Measurements from ENCODE around the gene CNN1. TPM values are rescaled to one million over a fixed set of nuclear protein-coding genes. Genes with fewer than 3 reads are reported as not detected.

The CNN1 gene
- total and polyA plus RNA-seq, 2 of the 13 experiments (the other 11 are each of a cell fraction or from before 2014, with no cell fraction given): 0.70 to 1.1 TPM

DNA sequence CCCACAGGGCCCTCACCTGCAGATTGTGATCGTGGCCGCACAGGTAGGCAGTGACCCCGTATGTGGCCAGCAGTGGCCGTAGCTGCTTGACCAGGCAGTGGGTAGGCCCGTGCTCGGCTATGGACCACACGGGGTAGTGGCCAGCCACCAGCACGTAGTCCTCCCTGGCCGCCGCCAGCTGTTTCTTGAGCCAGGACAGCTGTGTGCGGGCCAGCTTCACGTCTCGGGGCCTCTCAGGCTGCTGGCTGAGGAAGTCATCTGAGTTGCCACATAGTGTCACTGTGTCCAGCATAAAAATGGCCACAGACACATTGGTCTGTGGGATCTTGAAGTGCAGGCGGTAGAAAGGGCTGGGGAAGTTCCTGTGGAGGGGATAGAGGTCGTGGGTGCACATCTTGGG lies 37.6 kb downstream of the CNN1 start:
- Histone ChIP-seq H3K4me1 (ENCODE audit: insufficient read depth, low read length) (peaks cover 17% of the 10 kb centered on the region), H3K9ac (ENCODE audit: insufficient read depth, low read depth, low read length) (no peak overlapping the region), H3K4me3 (replicated peaks in 1 of 3; ENCODE audit: insufficient read depth in 1 of 3, low read depth in 2 of 3, low read length in 3 of 3) (no peak overlapping the region), H2AFZ (ENCODE audit: low read length) (no peak overlapping the region), H3K9me3 (ENCODE audit: low read length) (no peaks in the 10 kb centered on the region), H3K79me2 (ENCODE audit: insufficient read depth, low read length) (no peaks in the 10 kb centered on the region), H3K27me3 (ENCODE audit: control insufficient read depth in 1 of 2, insufficient read depth in 2 of 2, low read length in 2 of 2) (no peaks in the 10 kb centered on the region), H3K36me3 (replicated peaks in 1 of 2; ENCODE audit: control insufficient read depth in 1 of 2, insufficient read depth in 2 of 2, low read length in 2 of 2) (no peaks in the 10 kb centered on the region), H3K27ac (ENCODE audit: extremely low read length, insufficient read depth, low read length) (no peak overlapping the region), H4K20me1 (ENCODE audit: insufficient read depth, low read length) (no peaks in the 10 kb centered on the region), H3K4me2 (ENCODE audit: low read depth, low read length) (no peak overlapping the region)
- TF ChIP-seq NFE2L2 (IDR thresholded peaks at IDR 0.05; ENCODE audit: low read length): no peak
- no peak for TF ChIP-seq ZNF432 (CRISPR knock-in tag; IDR thresholded peaks at IDR 0.05; ENCODE audit: borderline replicate concordance)
- no peak for TF ChIP-seq ISX (CRISPR knock-in tag; conservative IDR thresholded peaks at IDR 0.05)
- TF ChIP-seq ISL2 (CRISPR knock-in tag; IDR thresholded peaks at IDR 0.05): no peak
- TF ChIP-seq RARG (CRISPR knock-in tag; IDR thresholded peaks at IDR 0.05; ENCODE audit: low read depth): no peak
- TF ChIP-seq, protein P1, sequence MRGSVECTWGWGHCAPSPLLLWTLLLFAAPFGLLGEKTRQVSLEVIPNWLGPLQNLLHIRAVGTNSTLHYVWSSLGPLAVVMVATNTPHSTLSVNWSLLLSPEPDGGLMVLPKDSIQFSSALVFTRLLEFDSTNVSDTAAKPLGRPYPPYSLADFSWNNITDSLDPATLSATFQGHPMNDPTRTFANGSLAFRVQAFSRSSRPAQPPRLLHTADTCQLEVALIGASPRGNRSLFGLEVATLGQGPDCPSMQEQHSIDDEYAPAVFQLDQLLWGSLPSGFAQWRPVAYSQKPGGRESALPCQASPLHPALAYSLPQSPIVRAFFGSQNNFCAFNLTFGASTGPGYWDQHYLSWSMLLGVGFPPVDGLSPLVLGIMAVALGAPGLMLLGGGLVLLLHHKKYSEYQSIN (CRISPR knock-in tag; IDR thresholded peaks at IDR 0.05; ENCODE audit: borderline replicate concordance): no peak
- TF ChIP-seq ZNF749 (CRISPR knock-in tag; IDR thresholded peaks at IDR 0.05; ENCODE audit: borderline replicate concordance): no peak
- TF ChIP-seq ZNF543 (CRISPR knock-in tag; IDR thresholded peaks at IDR 0.05): no peak
- no peak for TF ChIP-seq ZNF446 (CRISPR knock-in tag; IDR thresholded peaks at IDR 0.05)
- no peak for TF ChIP-seq MTA1 (CRISPR knock-in tag; IDR thresholded peaks at IDR 0.05; ENCODE audit: borderline replicate concordance)
- no peak for TF ChIP-seq ZNF143 (CRISPR knock-in tag; IDR thresholded peaks at IDR 0.05)
- DNase-seq (ENCODE audit: low spot score): no peak
- in situ Hi-C loops (cut with HindIII; ENCODE audit: extremely low pct_ligation_motif_present, low pct_unique_long_range_greater_than_20kb): no loop called here
- no TSS peak for BruUV-seq (replicated peaks)
- no peak for FAIRE-seq
- intact Hi-C loops (cut with micrococcal nuclease; ENCODE audit: unreplicated experiment): no loop called here
- ATAC-seq: no peak
- ChIA-PET POLR2A (interaction anchor here (0.5 to 1.7 kb wide), 3 partner anchors 18 to 201 kb away, joined by 3 to 4 read pairs (median 3); partner anchors contain the start of gene ELOF1), CTCF (ENCODE audit: low intra/inter-chr PET ratio, low total read pairs) (no interaction called here)
- 79% methylated on average over 4 of the region's 15 CpGs for WGBS (ENCODE audit: low lambda C conversion rate)

Data from HepG2 (cell line).